Small intestine (tissue), 7 donors: Measurements from ENCODE around the gene CD55. TPM values are rescaled to one million over a fixed set of nuclear protein-coding genes. Genes with fewer than 3 reads are reported as not detected.

Experiments
- DNase-seq, 2 donors: peaks; one replicate each; pipeline versions ENCODE4 v3.0.0 to v3.0.0-alpha.2; 2013
- FAIRE-seq: peaks from 2 replicates; lab custom pipeline; 2012; peaks lifted over from hg19 to GRCh38; lab: Jason Lieb, UNC
- H3K27ac ChIP-seq, 3 donors: one replicate each; pipeline ENCODE4 v1.5.1; 2013; ENCODE audit warnings: low read length in 2 of 3, mild to moderate bottlenecking in 2 of 3, control low read depth in 1 of 3, inconsistent platforms in 1 of 3, low read depth in 1 of 3, moderate library complexity in 1 of 3
- H3K27me3 ChIP-seq, 3 donors: one replicate each; pipeline ENCODE4 v1.6.1; 2013; ENCODE audit warnings: low read length in 3 of 3, inconsistent platforms in 1 of 3; ENCODE audit not compliant: control insufficient read depth in 3 of 3, insufficient read depth in 3 of 3
- H3K36me3 ChIP-seq, 3 donors: one replicate each; pipeline ENCODE4 v1.6.1; 2013; ENCODE audit warnings: low read length in 3 of 3, inconsistent platforms in 1 of 3, low read depth in 1 of 3, mild to moderate bottlenecking in 1 of 3, moderate library complexity in 1 of 3; ENCODE audit not compliant: control insufficient read depth in 3 of 3, insufficient read depth in 2 of 3
- H3K4me1 ChIP-seq, 3 donors: one replicate each; pipeline ENCODE4 v1.6.1; 2013; ENCODE audit warnings: low read length in 2 of 3, inconsistent platforms in 1 of 3, low read depth in 1 of 3, mild to moderate bottlenecking in 1 of 3, moderate library complexity in 1 of 3; ENCODE audit not compliant: control insufficient read depth in 3 of 3, insufficient read depth in 2 of 3
- H3K4me3 ChIP-seq, 3 donors: one replicate each; pipeline ENCODE4 v1.5.1; 2013; ENCODE audit warnings: low read length in 3 of 3, control low read depth in 1 of 3, inconsistent platforms in 1 of 3, low read depth in 1 of 3, mild to moderate bottlenecking in 1 of 3, moderate library complexity in 1 of 3
- H3K9me3 ChIP-seq, 2 donors: one replicate each; pipeline ENCODE4 v1.6.1; 2013; ENCODE audit warnings: low read depth in 1 of 2, low read length in 1 of 2; ENCODE audit not compliant: control insufficient read depth in 2 of 2, insufficient read depth in 1 of 2
- WGBS, 3 donors: extraction: QIAGEN DNeasy Blood & Tissue Kit; methylation state at CpG; one replicate each; pipeline ENCODE4 v1.1.7; 2013; 5-methylcytosine and 5-hydroxymethylcytosine counted together
- polyA plus RNA-seq, 4 donors: library from polyadenylated mRNA; stranded (reverse) in 3 of 4; unstranded in 1 of 4; fragments of 200-250 nt in 3 of 4; fragments of 120-200 nt in 1 of 4; gene quantifications; one replicate each; pipeline versions ENCODE4 v1.2.1 to v1.2.3, GENCODE V29; 2013
- donor health status: healthy with polysubstance abuse.
- donor health status: control.
- donor health status: control.
- donor health status: Bipolar disorder and iron deficiency.
- donor health status: healthy.

Gene CD55
- polyA plus RNA-seq, 4 donors, result 19.7 to 60.2 (median 38.4) TPM

GRCh38 chr1:207298636-207299398 lies 22.7 kb upstream of the CD55 start:
- Histone ChIP-seq H3K4me3 (no peak overlapping the region), H3K4me1 (no peaks in the 10 kb centered on the region), H3K27me3 (no peaks in the 10 kb centered on the region), H3K9me3 (no peaks in the 10 kb centered on the region), H3K27ac (peak overlapping the region in 1 of 3 donors; percentile 17), H3K36me3 (no peaks in the 10 kb centered on the region)
- WGBS, 3 donors, result 63 to 84% (median 77%) methylated on average over 4 of the region's 4 CpGs
- FAIRE-seq, result no peak
- DNase-seq, result no peak

- Histone ChIP-seq H3K36me3 (no peaks in the 10 kb centered on the region), H3K27ac (no peak overlapping the region), H3K9me3 (no peaks in the 10 kb centered on the region), H3K4me1 (no peaks in the 10 kb centered on the region), H3K4me3 (no peak overlapping the region), H3K27me3 (no peaks in the 10 kb centered on the region)
- no peak for FAIRE-seq
- no peak for DNase-seq
These were observed 20.5 kb upstream of the CD55 start for GRCh38 chr1:207300970-207301369.

- 58 to 68% (median 68%) methylated on average over 1 of the region's 1 CpG for WGBS, 3 donors
- FAIRE-seq (no peak), DNase-seq (no peak)
These were observed 18.7 kb upstream of the CD55 start for GRCh38 chr1:207302618-207303393.

DNA sequence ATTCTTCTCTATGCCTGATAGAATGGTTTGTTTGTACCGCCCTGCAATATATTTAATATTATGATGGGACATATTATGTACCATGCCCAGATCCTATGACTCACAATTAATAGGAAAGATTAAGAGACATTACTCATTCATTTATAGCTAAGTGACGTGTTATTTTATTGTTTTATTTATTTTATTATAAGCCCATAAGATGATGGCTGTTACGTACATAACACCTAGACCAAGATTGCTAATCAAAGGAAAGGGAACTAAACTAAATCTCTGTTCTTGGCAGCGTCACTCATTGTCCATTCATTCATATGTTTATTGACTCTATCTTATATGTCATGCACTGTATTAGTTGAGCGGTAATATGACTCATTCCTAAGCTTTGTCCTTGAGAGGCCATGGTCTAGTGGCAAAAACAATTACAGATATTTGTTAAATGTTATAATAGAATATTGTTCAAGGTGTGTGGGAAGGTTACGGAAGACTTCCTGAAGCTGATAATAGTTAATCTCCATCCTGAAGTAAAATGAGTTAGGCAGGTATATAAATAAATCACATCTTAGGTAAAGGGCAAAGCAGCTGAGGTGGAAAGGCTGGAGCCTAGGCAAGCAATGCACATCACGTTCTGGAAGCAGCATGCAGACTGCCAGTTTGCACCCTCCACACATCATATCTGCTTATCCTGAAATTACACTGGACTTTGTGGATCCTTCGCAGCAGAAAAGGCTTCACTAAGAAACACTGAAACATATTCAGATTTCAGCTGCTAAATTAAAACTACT lies 16.6 kb upstream of the CD55 start:
- Histone ChIP-seq H3K4me3 (no peak overlapping the region), H3K9me3 (no peaks in the 10 kb centered on the region), H3K27ac (peak overlapping the region in 2 of 3 donors; percentile 11 to 73), H3K36me3 (no peaks in the 10 kb centered on the region), H3K27me3 (no peaks in the 10 kb centered on the region), H3K4me1 (peaks cover 0 to 6% (median 2%) of the 10 kb centered on the region in 3 donors)
- FAIRE-seq, result peak; percentile 95
- peak in 1 of 2 donors; percentile 99 for DNase-seq
- WGBS, 3 donors, result 16 to 64% (median 37%) methylated on average over 8 of the region's 8 CpGs

More at GRCh38 chr1:207302618-207303393, 18.7 kb upstream of the CD55 start:
- Histone ChIP-seq H3K27ac (no peak overlapping the region), H3K27me3 (no peaks in the 10 kb centered on the region), H3K4me1 (peaks cover 0 to 2% (median 0%) of the 10 kb centered on the region in 3 donors), H3K36me3 (no peaks in the 10 kb centered on the region), H3K4me3 (no peak overlapping the region), H3K9me3 (no peaks in the 10 kb centered on the region)

- 59 to 84% (median 69%) methylated on average over 6 of the region's 6 CpGs for WGBS, 3 donors
- no peak overlapping the region for H3K4me3 ChIP-seq
- no peaks in the 10 kb centered on the region for H3K36me3 ChIP-seq
- no peaks in the 10 kb centered on the region for H3K27me3 ChIP-seq
- H3K9me3 ChIP-seq, result no peaks in the 10 kb centered on the region
- H3K27ac ChIP-seq, result peak overlapping the region in 2 of 3 donors; percentile 11 to 73
- H3K4me1 ChIP-seq, result peaks cover 0 to 8% (median 2%) of the 10 kb centered on the region in 3 donors
- FAIRE-seq (no peak), DNase-seq (no peak)
These were observed 16.0 kb upstream of the CD55 start for GRCh38 chr1:207305489-207305873.

DNA sequence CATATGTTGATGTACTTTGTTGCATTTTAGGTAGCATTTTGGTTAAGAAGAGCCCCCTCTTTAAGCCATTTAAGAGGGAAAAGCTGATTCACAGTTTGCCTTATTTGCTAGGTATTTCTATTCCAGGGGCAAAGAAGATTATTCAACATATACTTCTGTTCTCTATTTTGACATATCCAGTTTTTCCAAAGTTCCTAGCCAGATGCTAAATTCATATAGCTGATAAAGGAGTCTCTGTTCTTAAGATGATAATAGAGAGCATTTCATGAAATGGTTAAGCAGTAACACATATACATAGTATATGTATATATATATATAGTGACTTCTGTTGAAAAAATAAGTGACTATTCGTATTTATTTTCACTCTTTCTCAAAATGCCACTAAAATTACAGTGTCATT lies 15.5 kb upstream of the CD55 start:
- 65 to 93% (median 83%) methylated on average over 1 of the region's 1 CpG for WGBS, 3 donors
- Histone ChIP-seq H3K27ac (no peak overlapping the region), H3K4me3 (no peak overlapping the region), H3K4me1 (peaks cover 0 to 8% (median 2%) of the 10 kb centered on the region in 3 donors), H3K36me3 (no peaks in the 10 kb centered on the region), H3K9me3 (no peaks in the 10 kb centered on the region), H3K27me3 (no peaks in the 10 kb centered on the region)
- FAIRE-seq, result no peak
- DNase-seq, result no peak

DNA sequence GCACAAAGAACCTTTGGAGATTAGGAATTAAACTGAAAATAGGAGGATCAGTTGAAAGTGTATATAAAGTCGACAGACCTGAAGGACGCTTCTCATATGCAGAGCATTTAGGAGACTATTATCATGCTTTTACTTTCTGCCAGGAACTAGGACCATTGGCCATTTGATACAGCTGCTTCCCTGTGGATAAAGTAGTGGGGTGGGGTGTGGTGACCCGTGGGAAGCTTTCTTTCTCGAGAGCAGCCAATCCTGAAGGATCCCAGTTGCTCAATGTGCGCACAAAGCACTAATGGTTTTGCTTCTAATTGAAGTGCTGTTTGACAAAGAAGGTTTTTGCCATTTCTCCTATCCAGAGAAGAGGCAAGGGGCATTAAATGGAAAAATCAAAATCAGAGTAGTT lies 14.9 kb upstream of the CD55 start:
- Histone ChIP-seq H3K36me3 (no peaks in the 10 kb centered on the region), H3K4me3 (no peak overlapping the region), H3K4me1 (peaks cover 0 to 8% (median 2%) of the 10 kb centered on the region in 3 donors), H3K27ac (no peak overlapping the region), H3K27me3 (no peaks in the 10 kb centered on the region), H3K9me3 (no peaks in the 10 kb centered on the region)
- FAIRE-seq (no peak), DNase-seq (no peak)
- 69 to 84% (median 71%) methylated on average over 5 of the region's 5 CpGs for WGBS, 3 donors
